Inferior parietal cortex (tissue), 1 donor: ENCODE data around the gene OR6N1.

Source experiments
- DNase-seq: peaks from one replicate; pipeline ENCODE4 v3.0.0-alpha.2; 2016; ENCODE audit errors: extremely low spot score

Gene OR6N1

DNA sequence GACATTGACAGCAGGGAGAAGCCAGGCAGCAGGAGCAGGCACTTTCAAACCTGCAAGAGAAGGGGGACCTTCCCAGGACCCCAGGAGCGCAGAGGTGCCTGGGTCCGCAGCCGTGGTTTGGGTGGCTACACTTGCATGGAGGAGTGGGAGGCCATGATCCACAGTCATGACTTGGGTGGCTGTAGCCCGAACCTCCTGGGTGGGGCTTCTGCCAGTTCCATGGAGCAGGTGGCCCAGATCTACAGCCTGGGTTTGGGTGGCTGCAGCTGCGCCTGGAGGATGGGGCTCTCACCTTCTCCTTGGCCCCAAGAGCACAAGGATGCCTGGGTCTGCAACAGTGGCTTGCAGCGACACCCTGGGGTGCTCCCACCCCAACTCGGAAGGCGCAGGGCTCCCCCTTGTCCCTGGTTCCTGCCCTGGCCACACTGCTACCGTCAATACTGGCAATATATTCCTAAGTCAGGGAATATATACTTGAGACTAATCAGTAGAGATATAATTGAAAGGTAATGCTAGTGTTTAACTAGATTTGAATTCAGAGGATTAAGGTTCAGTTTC lies 19.8 kb downstream of the OR6N1 start:
- DNase-seq: no peak

DNA sequence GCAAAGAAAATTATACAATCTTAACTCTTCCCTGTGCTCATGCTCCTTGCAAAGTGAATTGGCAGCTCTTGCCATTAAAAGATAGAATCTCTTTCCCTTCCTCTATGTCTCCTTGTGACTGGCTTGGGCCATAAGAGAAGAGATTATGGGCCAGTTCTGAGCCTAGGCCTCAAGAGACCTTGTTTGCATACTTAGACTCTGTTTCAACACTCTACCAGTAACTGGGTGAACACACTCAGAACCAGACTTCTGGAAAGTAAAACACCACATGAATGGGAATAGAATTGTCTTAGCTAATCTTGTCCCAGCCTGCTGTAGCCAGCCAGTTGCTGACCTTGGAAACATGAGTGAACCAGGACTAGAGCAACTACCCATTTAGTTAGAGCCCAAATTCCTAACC lies 36.1 kb downstream of the OR6N1 start:
- no peak for DNase-seq

- no peak for DNase-seq
Measured at GRCh38 chr1:158732524-158732923, 39.5 kb downstream of the OR6N1 start.

DNA sequence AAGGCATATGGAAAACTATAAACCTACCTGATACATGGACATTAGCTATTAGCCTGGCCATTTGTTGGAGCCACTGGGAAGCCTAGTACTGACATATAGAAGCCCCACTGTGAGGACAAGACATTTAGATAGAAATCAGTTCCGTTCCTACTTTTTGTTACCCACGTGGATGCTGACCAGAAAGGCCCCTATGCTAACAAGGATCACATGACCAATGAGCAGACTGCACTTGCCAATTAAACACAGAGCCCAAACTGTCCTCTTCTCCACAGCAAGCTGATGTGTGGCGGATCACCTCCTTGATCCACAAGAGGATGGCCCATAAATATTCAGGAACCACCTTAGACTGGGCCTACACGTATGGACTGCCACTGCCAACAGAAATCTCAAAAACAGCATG lies 40.3 kb downstream of the OR6N1 start:
- DNase-seq: no peak

GRCh38 chr1:158730453-158730852 lies 41.5 kb downstream of the OR6N1 start:
- no peak for DNase-seq

GRCh38 chr1:158728510-158729225 lies 43.3 kb downstream of the OR6N1 start:
- no peak for DNase-seq

DNA sequence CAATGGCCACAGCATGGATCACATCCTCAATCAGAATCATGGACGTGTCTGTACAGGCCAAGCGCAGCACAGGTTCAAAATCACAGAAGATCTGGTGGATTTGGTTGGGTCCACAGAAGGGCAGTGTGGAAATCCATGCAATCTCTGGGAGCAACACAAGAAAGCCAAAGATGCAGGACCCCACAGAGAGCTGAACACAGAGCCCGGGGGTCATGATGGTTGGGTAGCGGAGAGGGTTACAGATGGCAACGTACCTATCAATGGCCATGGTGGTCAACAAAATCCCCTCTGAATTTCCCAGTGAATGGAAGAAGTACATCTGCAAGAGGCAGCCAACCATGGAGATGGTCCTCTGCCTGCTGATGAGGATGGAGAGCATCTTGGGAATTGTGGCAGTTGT lies 47.6 kb downstream of the OR6N1 start:
- DNase-seq: no peak

- no peak for DNase-seq
Measured at GRCh38 chr1:158720620-158721019, 51.4 kb downstream of the OR6N1 start, which contains the start of gene OR6K3. OR6K3 (minus strand) TSS chr1:158720720; CDS start chr1:158718115, 2,605 bp downstream.

GRCh38 chr1:158719664-158720063 lies 52.3 kb downstream of the OR6N1 start:
- no peak for DNase-seq

DNA sequence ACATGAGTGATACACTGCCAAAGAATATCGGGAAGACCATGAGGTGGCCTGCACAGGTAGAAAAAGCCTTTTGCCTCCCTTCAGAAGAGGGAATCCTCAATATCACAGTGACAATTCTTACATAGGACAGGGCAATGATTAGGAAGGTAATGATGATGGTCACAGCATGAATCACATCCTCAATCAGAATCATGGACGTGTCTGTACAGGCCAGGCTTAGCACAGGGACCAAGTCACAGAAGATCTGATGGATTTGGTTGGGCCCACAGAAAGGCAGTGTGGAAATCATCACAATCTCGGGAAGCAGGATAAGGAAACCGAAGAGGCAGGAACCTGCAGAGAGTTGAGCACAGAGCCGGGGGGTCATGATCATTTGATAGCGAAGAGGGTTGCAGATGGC lies 54.7 kb downstream of the OR6N1 start:
- no peak for DNase-seq

DNA sequence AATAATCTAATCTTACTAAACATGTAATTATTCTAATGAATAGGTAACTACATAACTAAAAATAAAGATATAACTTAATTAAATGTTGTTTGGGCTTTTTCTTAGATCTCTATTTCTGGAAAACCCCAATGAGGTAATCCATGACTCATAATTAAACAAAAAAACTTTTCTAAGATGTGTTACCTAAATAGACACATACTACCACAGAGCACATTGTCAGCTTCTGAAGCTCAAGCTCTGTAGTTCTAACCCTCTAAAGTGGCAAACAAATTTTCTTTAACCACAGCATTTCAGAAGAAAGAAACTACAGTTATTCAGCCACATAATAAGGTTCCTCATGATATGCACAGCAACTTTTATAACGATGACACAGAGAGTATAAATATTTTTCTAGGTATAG lies 55.7 kb downstream of the OR6N1 start:
- no peak for DNase-seq

DNA sequence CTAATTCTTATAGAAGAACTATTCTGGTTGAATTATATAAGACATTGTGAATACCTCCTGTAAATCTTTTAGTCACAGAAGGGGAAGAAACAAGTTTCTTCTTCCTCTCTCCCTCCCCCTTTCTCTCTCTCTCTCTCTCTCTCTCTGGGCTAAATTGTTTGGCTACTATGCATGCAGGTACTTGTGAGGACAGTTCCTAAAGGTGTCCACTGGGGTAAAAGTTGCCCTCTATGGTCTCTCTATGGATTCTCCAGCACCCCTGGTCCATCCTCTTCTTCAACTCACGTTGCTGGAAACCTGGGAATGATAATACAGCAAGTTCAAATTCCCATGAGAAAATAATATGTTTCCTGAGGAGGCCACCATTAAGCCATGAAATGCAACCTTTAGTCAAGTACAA lies 57.2 kb downstream of the OR6N1 start:
- DNase-seq: no peak
